D721Med (cell line): ENCODE results near the gene ACSF3.
A peak's percentile ranks its signal among the peaks of the same experiment; 100 is the strongest.

Source experiments
- DNase-seq: peaks from one replicate; pipeline ENCODE4 v3.0.0; 2011; ENCODE audit warnings: low spot score; ENCODE audit not compliant: insufficient read length
- FAIRE-seq: peaks from 2 replicates; lab custom pipeline; 2011; peaks lifted over from hg19 to GRCh38; lab: Jason Lieb, UNC
- CTCF ChIP-seq: IDR thresholded peaks from 2 replicates; pipeline ENCODE4 v1.5.1; 2012; ENCODE audit warnings: mild to moderate bottlenecking, control low read depth; ENCODE audit not compliant: insufficient read depth; ENCODE audit errors: missing control alignments

Gene ACSF3

GRCh38 chr16:89166696-89167424, 73.2 kb downstream of the ACSF3 start:
- no peak for TF ChIP-seq CTCF
- DNase-seq (no peak), FAIRE-seq (no peak)

- TF ChIP-seq CTCF = peak; percentile 73
- DNase-seq (peak; percentile 80), FAIRE-seq (no peak)
Measured at GRCh38 chr16:89167425-89167941, 73.8 kb downstream of the ACSF3 start.

GRCh38 chr16:89168381-89169189, 74.9 kb downstream of the ACSF3 start:
- TF ChIP-seq CTCF = no peak
- no peak for DNase-seq
- no peak for FAIRE-seq

GRCh38 chr16:89169778-89170177, 76.1 kb downstream of the ACSF3 start:
- TF ChIP-seq CTCF = no peak
- DNase-seq (no peak), FAIRE-seq (no peak)

- no peak for FAIRE-seq
- no peak for DNase-seq
- TF ChIP-seq CTCF = no peak
Measured at GRCh38 chr16:89170346-89171215, 76.9 kb downstream of the ACSF3 start.

GRCh38 chr16:89171216-89172170, 77.8 kb downstream of the ACSF3 start, which contains the start of gene CDH15:
TSS of gene CDH15 (plus strand) at chr16:89171748. CDS start at chr16:89171832, 84 bp downstream.
- FAIRE-seq (no peak), DNase-seq (peak; percentile 82)
- TF ChIP-seq CTCF = no peak
